ENCODE results near the gene SLC41A3.

SLC41A3 gene

GRCh38 chr3:126119976-126120375 is 36.1 kb upstream of the SLC41A3 start:
- DNase-seq (ENCODE audit: insufficient read length, low spot score) (no peak), FAIRE-seq (no peak)
- TF ChIP-seq CTCF (IDR thresholded peaks at IDR 0.05; ENCODE audit: insufficient read depth, missing control alignments), result no peak

GRCh38 chr3:126119008-126119675 is 35.2 kb upstream of the SLC41A3 start:
- no peak for TF ChIP-seq CTCF (IDR thresholded peaks at IDR 0.05; ENCODE audit: insufficient read depth, missing control alignments)
- DNase-seq (ENCODE audit: insufficient read length, low spot score), result no peak
- FAIRE-seq, result no peak

GRCh38 chr3:126118591-126118990 is 34.7 kb upstream of the SLC41A3 start:
- FAIRE-seq (no peak), DNase-seq (ENCODE audit: insufficient read length, low spot score) (no peak)
- no peak for TF ChIP-seq CTCF (IDR thresholded peaks at IDR 0.05; ENCODE audit: insufficient read depth, missing control alignments)

GRCh38 chr3:126117786-126118185 is 33.9 kb upstream of the SLC41A3 start:
- DNase-seq (ENCODE audit: insufficient read length, low spot score), result no peak
- TF ChIP-seq CTCF (IDR thresholded peaks at IDR 0.05; ENCODE audit: insufficient read depth, missing control alignments), result no peak
- FAIRE-seq, result no peak

- TF ChIP-seq CTCF (IDR thresholded peaks at IDR 0.05; ENCODE audit: insufficient read depth, missing control alignments), result no peak
- FAIRE-seq, result no peak
- DNase-seq (ENCODE audit: insufficient read length, low spot score), result no peak
Observed at GRCh38 chr3:126117212-126117611, 33.3 kb upstream of the SLC41A3 start.

GRCh38 chr3:126116526-126116925 is 32.6 kb upstream of the SLC41A3 start:
- no peak for DNase-seq (ENCODE audit: insufficient read length, low spot score)
- FAIRE-seq, result no peak
- no peak for TF ChIP-seq CTCF (IDR thresholded peaks at IDR 0.05; ENCODE audit: insufficient read depth, missing control alignments)

All from D721Med (cell line).